ENCODE measurements around the gene BTBD18. TPM values are rescaled to one million over a fixed set of nuclear protein-coding genes. Genes with fewer than 3 reads are reported as not detected.

BTBD18 gene
- polyA plus RNA-seq, 3 donors = 0.10 TPM; not detected in 2

DNA sequence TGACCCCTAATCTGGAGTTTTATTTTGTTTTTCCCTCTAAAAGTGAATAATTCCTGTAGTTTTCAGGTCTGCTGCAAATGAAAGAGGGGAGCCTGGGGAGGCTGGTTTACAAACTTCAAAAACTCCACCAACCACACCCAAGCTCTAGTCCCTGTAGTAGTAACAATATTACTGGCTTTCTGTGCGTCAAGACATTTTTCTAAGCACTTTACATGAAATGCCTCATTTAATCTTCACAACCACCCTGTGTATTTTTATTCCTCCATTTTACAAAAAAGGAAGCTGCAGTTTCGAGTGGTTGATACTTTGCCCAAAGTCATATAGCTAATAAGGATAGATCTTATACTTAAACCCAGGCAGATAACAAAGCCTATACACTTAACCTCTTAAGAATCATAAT is 33.5 kb upstream of the BTBD18 start:
- Histone ChIP-seq H3K4me3 (replicated peaks in 1 of 3; ENCODE audit: low read depth in 2 of 3, low read length in 3 of 3) (no peak overlapping the region), H2AFZ (ENCODE audit: insufficient read depth, low read depth, low read length, poor library complexity, severe bottlenecking) (no peak overlapping the region), H3K9me3 (replicated peaks in 1 of 2; ENCODE audit: control insufficient read depth in 1 of 2, insufficient read depth in 1 of 2, low read length in 2 of 2) (no peaks in the 10 kb centered on the region), H3K27ac (ENCODE audit: low read depth in 1 of 2, low read length in 2 of 2) (peak overlapping the region in 1 of 2 donors; percentile 50), H3K79me2 (ENCODE audit: insufficient read depth, low read length) (peaks cover 72% of the 10 kb centered on the region), H3K4me2 (replicated peaks; ENCODE audit: extremely low read depth, low read length, poor library complexity, severe bottlenecking) (no peak overlapping the region), H3K27me3 (ENCODE audit: control insufficient read depth in 2 of 2, insufficient read depth in 2 of 2, low read length in 2 of 2) (no peaks in the 10 kb centered on the region), H3K4me1 (ENCODE audit: control insufficient read depth in 1 of 2, insufficient read depth in 2 of 2, low read length in 2 of 2) (peaks cover 35 to 60% of the 10 kb centered on the region in 2 donors), H4K20me1 (ENCODE audit: insufficient read depth, low read length) (peaks cover 24% of the 10 kb centered on the region), H3K36me3 (replicated peaks in 1 of 2; ENCODE audit: control insufficient read depth in 1 of 2, insufficient read depth in 2 of 2, low read length in 2 of 2) (peaks cover 0 to 9% of the 10 kb centered on the region in 2 donors), H3K9ac (ENCODE audit: insufficient read depth, low read length, poor library complexity, severe bottlenecking) (no peak overlapping the region)
- Mint-ChIP-seq H3K36me3 (peaks cover 26 to 32% of the 10 kb centered on the region in 2 donors), H3K4me1 (peaks cover 65% of the 10 kb centered on the region), H3K9me3 (peaks cover 0 to 2% (median 0%) of the 10 kb centered on the region in 7 donors), H3K27ac (peak overlapping the region in 1 of 7 donors; percentile 67), H3K27me3 (ENCODE audit: low read depth in 3 of 3) (no peaks in the 10 kb centered on the region), H3K4me3 (no peak overlapping the region)
- no CpG with 5 or more reads among the region's 2 CpGs for WGBS (ENCODE audit: insufficient coverage)
- DNase-seq = no peak
- TF ChIP-seq, protein P1, sequence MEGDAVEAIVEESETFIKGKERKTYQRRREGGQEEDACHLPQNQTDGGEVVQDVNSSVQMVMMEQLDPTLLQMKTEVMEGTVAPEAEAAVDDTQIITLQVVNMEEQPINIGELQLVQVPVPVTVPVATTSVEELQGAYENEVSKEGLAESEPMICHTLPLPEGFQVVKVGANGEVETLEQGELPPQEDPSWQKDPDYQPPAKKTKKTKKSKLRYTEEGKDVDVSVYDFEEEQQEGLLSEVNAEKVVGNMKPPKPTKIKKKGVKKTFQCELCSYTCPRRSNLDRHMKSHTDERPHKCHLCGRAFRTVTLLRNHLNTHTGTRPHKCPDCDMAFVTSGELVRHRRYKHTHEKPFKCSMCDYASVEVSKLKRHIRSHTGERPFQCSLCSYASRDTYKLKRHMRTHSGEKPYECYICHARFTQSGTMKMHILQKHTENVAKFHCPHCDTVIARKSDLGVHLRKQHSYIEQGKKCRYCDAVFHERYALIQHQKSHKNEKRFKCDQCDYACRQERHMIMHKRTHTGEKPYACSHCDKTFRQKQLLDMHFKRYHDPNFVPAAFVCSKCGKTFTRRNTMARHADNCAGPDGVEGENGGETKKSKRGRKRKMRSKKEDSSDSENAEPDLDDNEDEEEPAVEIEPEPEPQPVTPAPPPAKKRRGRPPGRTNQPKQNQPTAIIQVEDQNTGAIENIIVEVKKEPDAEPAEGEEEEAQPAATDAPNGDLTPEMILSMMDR (IDR thresholded peaks at IDR 0.05) = no peak
- intact Hi-C loops (cut with micrococcal nuclease) = no loop called here

DNA sequence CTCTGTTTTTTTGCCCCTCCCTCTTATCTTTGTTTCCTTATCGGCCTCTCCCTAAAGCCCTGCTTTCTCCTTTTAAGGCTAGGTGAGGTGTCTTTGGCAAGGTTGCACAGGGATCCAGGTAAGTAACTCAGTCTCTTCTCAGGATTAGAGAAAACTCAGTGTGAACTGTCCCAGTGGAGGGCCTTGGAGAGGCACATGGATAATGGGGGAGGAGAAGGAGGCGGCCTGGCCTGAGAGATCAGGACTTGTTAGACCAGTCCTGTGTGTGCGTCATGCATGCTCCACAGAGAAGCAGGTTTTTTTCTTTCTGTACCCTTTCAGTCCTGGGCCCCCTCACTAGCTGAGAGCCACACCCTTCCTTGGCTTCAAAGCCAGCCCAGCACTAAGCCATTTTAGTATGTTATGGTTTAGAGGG is 29.9 kb upstream of the BTBD18 start:
- H3K27me3 ChIP-seq (ENCODE audit: control insufficient read depth in 2 of 2, insufficient read depth in 2 of 2, low read length in 2 of 2) = no peaks in the 10 kb centered on the region
- H3K4me2 ChIP-seq (replicated peaks; ENCODE audit: extremely low read depth, low read length, poor library complexity, severe bottlenecking) = no peak overlapping the region
- no peak overlapping the region for H3K4me3 ChIP-seq (replicated peaks in 1 of 3; ENCODE audit: low read depth in 2 of 3, low read length in 3 of 3)
- peaks cover 0 to 9% of the 10 kb centered on the region in 2 donors for H3K36me3 ChIP-seq (replicated peaks in 1 of 2; ENCODE audit: control insufficient read depth in 1 of 2, insufficient read depth in 2 of 2, low read length in 2 of 2)
- peaks cover 54% of the 10 kb centered on the region for H4K20me1 ChIP-seq (ENCODE audit: insufficient read depth, low read length)
- no peaks in the 10 kb centered on the region for H3K27me3 Mint-ChIP-seq (ENCODE audit: low read depth in 3 of 3)
- peaks cover 0 to 2% (median 0%) of the 10 kb centered on the region in 7 donors for H3K9me3 Mint-ChIP-seq
- H2AFZ ChIP-seq (ENCODE audit: insufficient read depth, low read depth, low read length, poor library complexity, severe bottlenecking) = no peak overlapping the region
- H3K4me1 Mint-ChIP-seq = peaks cover 60% of the 10 kb centered on the region
- H3K27ac ChIP-seq (ENCODE audit: low read depth in 1 of 2, low read length in 2 of 2) = no peak overlapping the region
- TF ChIP-seq, protein P1 (IDR thresholded peaks at IDR 0.05) = no peak
- H3K4me1 ChIP-seq (ENCODE audit: control insufficient read depth in 1 of 2, insufficient read depth in 2 of 2, low read length in 2 of 2) = peaks cover 15 to 40% of the 10 kb centered on the region in 2 donors
- H3K36me3 Mint-ChIP-seq = peaks cover 32 to 45% of the 10 kb centered on the region in 2 donors
- peaks cover 83% of the 10 kb centered on the region for H3K79me2 ChIP-seq (ENCODE audit: insufficient read depth, low read length)
- no peak overlapping the region for H3K9ac ChIP-seq (ENCODE audit: insufficient read depth, low read length, poor library complexity, severe bottlenecking)
- H3K4me3 Mint-ChIP-seq = no peak overlapping the region
- no peaks in the 10 kb centered on the region for H3K9me3 ChIP-seq (replicated peaks in 1 of 2; ENCODE audit: control insufficient read depth in 1 of 2, insufficient read depth in 1 of 2, low read length in 2 of 2)
- intact Hi-C loops (cut with micrococcal nuclease) = no loop called here
- DNase-seq = no peak
- WGBS (ENCODE audit: insufficient coverage) = 90% methylated on average over 2 of the region's 3 CpGs
- peak overlapping the region in 1 of 7 donors; percentile 59 for H3K27ac Mint-ChIP-seq
